PC-3 (cell line): ENCODE results near the gene PRKCE.

Source experiments
- EZH2 ChIP-seq: fragments of 300-600 bp; sonication (generic); IDR thresholded peaks from one replicate; pipeline ENCODE4 v1.6.1; 2017; ENCODE audit warnings: antibody characterized with exemption, mild to moderate bottlenecking, low read length; ENCODE audit not compliant: unreplicated experiment
- TF ChIP-seq, protein P1 (sequence below): fragments of 300-600 bp; sonication (generic); conservative IDR thresholded peaks from 2 replicates; pipeline ENCODE4 v1.5.1; 2017; ENCODE audit warnings: antibody characterized with exemption, low read depth, mild to moderate bottlenecking, low read length

DNA sequence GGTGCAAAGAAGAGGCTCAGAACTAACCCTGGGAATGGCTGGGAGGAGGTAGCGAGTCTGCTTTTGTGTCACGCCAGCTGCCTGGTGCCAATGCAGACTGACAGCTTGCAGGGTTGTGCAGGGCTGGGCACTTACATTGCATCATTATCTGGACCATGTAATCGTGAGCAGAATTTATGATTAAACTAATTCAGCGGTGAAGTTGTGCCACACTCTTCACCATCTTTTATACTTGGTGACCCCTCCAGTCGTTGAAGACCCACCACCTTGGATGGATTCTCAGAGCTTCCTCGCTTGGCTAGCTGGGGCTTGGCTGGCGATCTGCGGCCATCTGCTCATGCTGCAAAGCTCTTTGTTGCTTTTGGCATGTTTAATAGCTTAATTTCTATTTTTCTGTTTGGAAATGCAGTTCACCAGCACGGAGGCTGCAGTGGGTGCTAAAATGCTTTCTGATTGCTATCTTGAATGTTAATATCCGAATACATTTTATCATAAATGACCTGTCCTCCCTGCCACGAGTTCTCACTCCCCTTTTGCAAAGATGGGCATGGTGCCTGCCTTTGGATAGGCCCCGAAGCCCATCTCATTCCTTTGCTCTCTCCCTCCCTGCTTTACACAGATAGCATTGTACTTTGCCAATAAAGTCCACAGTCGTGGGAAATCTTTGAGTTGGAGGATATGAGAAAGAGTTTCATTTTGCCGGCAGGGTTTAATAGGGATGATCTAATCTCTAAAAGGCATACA, 188.2 kb downstream of the PRKCE start:
- TF ChIP-seq, protein P1, sequence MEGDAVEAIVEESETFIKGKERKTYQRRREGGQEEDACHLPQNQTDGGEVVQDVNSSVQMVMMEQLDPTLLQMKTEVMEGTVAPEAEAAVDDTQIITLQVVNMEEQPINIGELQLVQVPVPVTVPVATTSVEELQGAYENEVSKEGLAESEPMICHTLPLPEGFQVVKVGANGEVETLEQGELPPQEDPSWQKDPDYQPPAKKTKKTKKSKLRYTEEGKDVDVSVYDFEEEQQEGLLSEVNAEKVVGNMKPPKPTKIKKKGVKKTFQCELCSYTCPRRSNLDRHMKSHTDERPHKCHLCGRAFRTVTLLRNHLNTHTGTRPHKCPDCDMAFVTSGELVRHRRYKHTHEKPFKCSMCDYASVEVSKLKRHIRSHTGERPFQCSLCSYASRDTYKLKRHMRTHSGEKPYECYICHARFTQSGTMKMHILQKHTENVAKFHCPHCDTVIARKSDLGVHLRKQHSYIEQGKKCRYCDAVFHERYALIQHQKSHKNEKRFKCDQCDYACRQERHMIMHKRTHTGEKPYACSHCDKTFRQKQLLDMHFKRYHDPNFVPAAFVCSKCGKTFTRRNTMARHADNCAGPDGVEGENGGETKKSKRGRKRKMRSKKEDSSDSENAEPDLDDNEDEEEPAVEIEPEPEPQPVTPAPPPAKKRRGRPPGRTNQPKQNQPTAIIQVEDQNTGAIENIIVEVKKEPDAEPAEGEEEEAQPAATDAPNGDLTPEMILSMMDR = no peak
- TF ChIP-seq EZH2 = no peak
